Small intestine (tissue), 7 donors: ENCODE measurements around the gene HLX. TPM values are rescaled to one million over a fixed set of nuclear protein-coding genes. Genes with fewer than 3 reads are reported as not detected.

Experiments
- DNase-seq, 2 donors: peaks; one replicate each; pipeline versions ENCODE4 v3.0.0 to v3.0.0-alpha.2; 2013
- FAIRE-seq: peaks from 2 replicates; lab custom pipeline; 2012; peaks lifted over from hg19 to GRCh38; lab: Jason Lieb, UNC
- H3K27ac ChIP-seq, 3 donors: one replicate each; pipeline ENCODE4 v1.5.1; 2013; ENCODE audit warnings: low read length in 2 of 3, mild to moderate bottlenecking in 2 of 3, control low read depth in 1 of 3, inconsistent platforms in 1 of 3, low read depth in 1 of 3, moderate library complexity in 1 of 3
- H3K27me3 ChIP-seq, 3 donors: one replicate each; pipeline ENCODE4 v1.6.1; 2013; ENCODE audit warnings: low read length in 3 of 3, inconsistent platforms in 1 of 3; ENCODE audit not compliant: control insufficient read depth in 3 of 3, insufficient read depth in 3 of 3
- H3K36me3 ChIP-seq, 3 donors: one replicate each; pipeline ENCODE4 v1.6.1; 2013; ENCODE audit warnings: low read length in 3 of 3, inconsistent platforms in 1 of 3, low read depth in 1 of 3, mild to moderate bottlenecking in 1 of 3, moderate library complexity in 1 of 3; ENCODE audit not compliant: control insufficient read depth in 3 of 3, insufficient read depth in 2 of 3
- H3K4me1 ChIP-seq, 3 donors: one replicate each; pipeline ENCODE4 v1.6.1; 2013; ENCODE audit warnings: low read length in 2 of 3, inconsistent platforms in 1 of 3, low read depth in 1 of 3, mild to moderate bottlenecking in 1 of 3, moderate library complexity in 1 of 3; ENCODE audit not compliant: control insufficient read depth in 3 of 3, insufficient read depth in 2 of 3
- H3K4me3 ChIP-seq, 3 donors: one replicate each; pipeline ENCODE4 v1.5.1; 2013; ENCODE audit warnings: low read length in 3 of 3, control low read depth in 1 of 3, inconsistent platforms in 1 of 3, low read depth in 1 of 3, mild to moderate bottlenecking in 1 of 3, moderate library complexity in 1 of 3
- H3K9me3 ChIP-seq, 2 donors: one replicate each; pipeline ENCODE4 v1.6.1; 2013; ENCODE audit warnings: low read depth in 1 of 2, low read length in 1 of 2; ENCODE audit not compliant: control insufficient read depth in 2 of 2, insufficient read depth in 1 of 2
- WGBS, 3 donors: extraction: QIAGEN DNeasy Blood & Tissue Kit; methylation state at CpG; one replicate each; pipeline ENCODE4 v1.1.7; 2013; 5-methylcytosine and 5-hydroxymethylcytosine counted together
- polyA plus RNA-seq, 4 donors: library from polyadenylated mRNA; stranded (reverse) in 3 of 4; unstranded in 1 of 4; fragments of 200-250 nt in 3 of 4; fragments of 120-200 nt in 1 of 4; gene quantifications; one replicate each; pipeline versions ENCODE4 v1.2.1 to v1.2.3, GENCODE V29; 2013
- donor health status: healthy with polysubstance abuse.
- donor health status: control.
- donor health status: control.
- donor health status: Bipolar disorder and iron deficiency.
- donor health status: healthy.

Gene HLX
- polyA plus RNA-seq, 4 donors = 0.45 to 8.7 (median 4.3) TPM

GRCh38 chr1:220852408-220852807, 26.8 kb upstream of the HLX start:
- WGBS, 3 donors = 82 to 95% (median 94%) methylated on average over 2 of the region's 2 CpGs
- H3K36me3 ChIP-seq = no peaks in the 10 kb centered on the region
- H3K9me3 ChIP-seq = peaks cover 0 to 14% of the 10 kb centered on the region in 2 donors
- H3K27me3 ChIP-seq = no peaks in the 10 kb centered on the region
- no peak for DNase-seq
- H3K27ac ChIP-seq = no peak overlapping the region
- no peaks in the 10 kb centered on the region for H3K4me1 ChIP-seq
- H3K4me3 ChIP-seq = no peak overlapping the region
- no peak for FAIRE-seq

DNA sequence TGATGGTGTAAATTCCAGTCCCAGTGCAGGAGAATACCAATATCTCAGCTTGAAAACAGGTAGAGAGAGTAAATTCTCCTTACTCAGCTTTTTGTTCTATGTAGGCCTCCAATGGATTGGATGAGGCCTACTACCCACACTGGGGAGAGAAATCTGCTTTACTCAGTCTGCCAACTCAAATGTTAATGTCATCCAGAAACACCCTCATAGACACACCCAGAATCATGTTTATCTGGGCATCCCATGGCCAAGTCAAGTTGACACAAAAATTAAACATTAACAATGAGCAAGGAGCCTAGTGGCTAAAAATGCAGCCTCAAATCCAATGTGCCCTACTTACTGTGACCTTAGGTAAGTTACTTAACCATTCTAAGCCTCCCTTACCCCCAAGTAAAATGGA, 6.9 kb upstream of the HLX start:
- Histone ChIP-seq H3K4me1 (peaks cover 0 to 12% (median 0%) of the 10 kb centered on the region in 3 donors), H3K27ac (no peak overlapping the region), H3K36me3 (no peaks in the 10 kb centered on the region), H3K4me3 (no peak overlapping the region), H3K27me3 (peaks cover 0 to 16% (median 0%) of the 10 kb centered on the region in 3 donors), H3K9me3 (no peaks in the 10 kb centered on the region)
- FAIRE-seq (no peak), DNase-seq (no peak)

GRCh38 chr1:220873087-220873486, 6.2 kb upstream of the HLX start:
- Histone ChIP-seq H3K27ac (no peak overlapping the region), H3K9me3 (no peaks in the 10 kb centered on the region), H3K4me1 (peaks cover 0 to 12% (median 0%) of the 10 kb centered on the region in 3 donors), H3K27me3 (peaks cover 0 to 23% (median 0%) of the 10 kb centered on the region in 3 donors), H3K36me3 (no peaks in the 10 kb centered on the region), H3K4me3 (no peak overlapping the region)
- 68 to 82% (median 81%) methylated on average over 2 of the region's 2 CpGs for WGBS, 3 donors
- DNase-seq = no peak
- FAIRE-seq = no peak

DNA sequence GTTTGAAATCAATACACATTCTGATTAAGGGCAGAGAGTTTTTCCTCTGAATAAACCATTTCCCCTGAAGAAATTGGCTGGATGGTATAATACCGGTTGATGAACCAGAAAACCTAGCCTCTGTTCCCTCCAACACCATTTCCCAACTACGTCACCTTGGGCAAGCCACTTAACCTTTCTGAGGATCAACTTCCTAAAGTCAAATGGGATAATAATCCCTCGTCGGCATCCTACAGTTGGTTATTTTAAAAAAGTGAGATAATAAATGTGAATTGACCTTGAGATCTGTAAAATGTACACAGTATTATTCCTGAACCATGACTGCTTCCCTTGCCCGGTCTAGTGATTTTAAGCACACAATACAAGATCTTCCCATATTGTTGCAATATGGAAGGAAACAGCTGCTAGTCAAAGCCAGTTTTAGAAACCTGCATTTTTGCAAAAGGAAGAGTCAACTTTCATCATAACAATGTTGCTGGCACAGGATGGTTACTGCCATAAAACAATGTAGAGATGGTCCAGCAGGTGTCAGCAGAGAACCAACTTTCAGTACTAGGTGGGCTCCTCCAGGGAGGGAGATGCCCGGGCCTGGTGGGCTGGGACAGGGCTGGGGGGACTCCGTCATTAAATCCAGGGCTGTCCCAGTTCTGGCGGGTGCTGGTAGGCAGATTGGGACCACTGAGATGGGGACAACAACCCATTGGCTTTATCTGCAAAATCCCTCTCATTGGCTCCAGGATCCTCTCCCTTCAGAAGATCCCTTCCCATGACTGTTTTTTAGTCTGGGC, 5.2 kb upstream of the HLX start:
- FAIRE-seq = no peak
- 30 to 36% (median 35%) methylated on average over 8 of the region's 8 CpGs for WGBS, 3 donors
- Histone ChIP-seq H3K4me3 (no peak overlapping the region), H3K9me3 (no peaks in the 10 kb centered on the region), H3K27ac (peak overlapping the region in 2 of 3 donors; percentile 19 to 23), H3K4me1 (peaks cover 0 to 18% (median under 1%) of the 10 kb centered on the region in 3 donors), H3K27me3 (peaks cover 0 to 33% (median 9%) of the 10 kb centered on the region in 3 donors), H3K36me3 (no peaks in the 10 kb centered on the region)
- peak in 1 of 2 donors; percentile 55 for DNase-seq

- peaks cover 0 to 21% (median 2%) of the 10 kb centered on the region in 3 donors for H3K4me1 ChIP-seq
- H3K4me3 ChIP-seq = no peak overlapping the region
- H3K36me3 ChIP-seq = no peaks in the 10 kb centered on the region
- H3K9me3 ChIP-seq = no peaks in the 10 kb centered on the region
- WGBS, 3 donors = 59 to 73% (median 64%) methylated on average over 1 of the region's 1 CpG
- H3K27me3 ChIP-seq = peaks cover 0 to 45% (median 10%) of the 10 kb centered on the region in 3 donors
- DNase-seq = peak in 1 of 2 donors; percentile 10
- H3K27ac ChIP-seq = peak overlapping the region in 1 of 3 donors; percentile 8
- no peak for FAIRE-seq
Measured at GRCh38 chr1:220875260-220875659, 4.0 kb upstream of the HLX start.

DNA sequence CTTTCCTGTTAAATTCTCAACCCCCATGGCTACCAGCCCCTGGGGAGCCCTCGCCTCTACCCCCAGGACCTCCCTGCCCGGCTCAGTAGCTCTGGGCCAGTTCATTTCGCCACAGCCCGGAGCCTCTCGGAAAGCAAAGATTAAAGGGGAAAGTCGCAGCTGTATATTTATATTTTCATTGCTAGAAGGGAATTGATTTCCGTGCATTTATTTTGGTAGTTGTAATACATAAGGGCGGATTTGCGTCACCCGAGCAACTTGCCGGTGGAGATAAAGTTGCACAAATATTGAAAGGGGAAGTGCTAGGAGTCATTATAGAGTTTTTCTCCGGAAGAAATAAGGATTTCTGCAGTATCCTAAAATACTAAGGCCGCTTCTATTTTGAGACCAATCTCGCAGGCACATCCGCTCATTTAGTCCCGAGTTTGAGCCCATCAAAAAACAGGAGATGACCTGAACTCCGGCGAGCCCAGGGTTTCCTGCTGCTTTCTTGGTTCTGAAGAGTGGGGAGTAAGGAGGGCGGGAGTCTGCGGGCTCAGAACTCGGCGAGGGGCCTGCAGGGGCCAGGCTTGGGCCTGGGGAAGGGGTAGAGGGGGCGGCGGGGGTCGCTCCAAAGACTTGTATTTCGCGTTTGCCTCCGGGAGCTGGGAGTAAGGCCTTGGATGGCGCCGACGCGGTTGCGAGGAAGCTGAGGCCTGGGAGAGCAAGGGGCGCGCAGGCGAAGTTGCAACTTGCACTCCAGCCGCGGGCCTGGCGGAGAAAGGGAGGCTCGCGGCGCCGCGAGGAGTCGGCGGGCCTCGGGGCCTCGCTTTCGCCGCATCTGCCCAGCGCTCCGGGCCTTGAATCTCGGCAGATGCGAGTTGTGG, 2.5 kb upstream of the HLX start:
- H3K4me1 ChIP-seq = peaks cover 0 to 21% (median 2%) of the 10 kb centered on the region in 3 donors
- FAIRE-seq (no peak), DNase-seq (peak in 1 of 2 donors; percentile 38)
- H3K27ac ChIP-seq = peak overlapping the region in 2 of 3 donors; percentile 65 to 82
- peak overlapping the region in 1 of 3 donors; percentile 75 for H3K4me3 ChIP-seq
- H3K27me3 ChIP-seq = peaks cover 0 to 58% (median 13%) of the 10 kb centered on the region in 3 donors
- WGBS, 3 donors = 16 to 27% (median 19%) methylated on average over 47 to 54 of the region's 54 CpGs
- no peaks in the 10 kb centered on the region for H3K9me3 ChIP-seq
- peaks cover 0 to 4% (median 0%) of the 10 kb centered on the region in 3 donors for H3K36me3 ChIP-seq

- Histone ChIP-seq H3K27ac (peak overlapping the region in 2 of 3 donors; percentile 65 to 82), H3K36me3 (peaks cover 0 to 11% (median 0%) of the 10 kb centered on the region in 3 donors), H3K4me3 (peak overlapping the region in 1 of 3 donors; percentile 75), H3K27me3 (peaks cover 0 to 66% (median 13%) of the 10 kb centered on the region in 3 donors), H3K9me3 (no peaks in the 10 kb centered on the region), H3K4me1 (peaks cover 0 to 21% (median 2%) of the 10 kb centered on the region in 3 donors)
- peak in 1 of 2 donors; percentile 37 for DNase-seq
- WGBS, 3 donors = 21 to 33% (median 33%) methylated on average over 26 of the region's 26 CpGs
- FAIRE-seq = no peak
Measured at GRCh38 chr1:220877377-220878095, 1.7 kb upstream of the HLX start.
